Measurements from ENCODE around the gene SAP30L. TPM values are rescaled to one million over a fixed set of nuclear protein-coding genes. Genes with fewer than 3 reads are reported as not detected.

SAP30L gene
- total and polyA plus RNA-seq, 2 of the 4 experiments (the other 2 are of a cell fraction): 9.7 to 17.6 TPM

DNA sequence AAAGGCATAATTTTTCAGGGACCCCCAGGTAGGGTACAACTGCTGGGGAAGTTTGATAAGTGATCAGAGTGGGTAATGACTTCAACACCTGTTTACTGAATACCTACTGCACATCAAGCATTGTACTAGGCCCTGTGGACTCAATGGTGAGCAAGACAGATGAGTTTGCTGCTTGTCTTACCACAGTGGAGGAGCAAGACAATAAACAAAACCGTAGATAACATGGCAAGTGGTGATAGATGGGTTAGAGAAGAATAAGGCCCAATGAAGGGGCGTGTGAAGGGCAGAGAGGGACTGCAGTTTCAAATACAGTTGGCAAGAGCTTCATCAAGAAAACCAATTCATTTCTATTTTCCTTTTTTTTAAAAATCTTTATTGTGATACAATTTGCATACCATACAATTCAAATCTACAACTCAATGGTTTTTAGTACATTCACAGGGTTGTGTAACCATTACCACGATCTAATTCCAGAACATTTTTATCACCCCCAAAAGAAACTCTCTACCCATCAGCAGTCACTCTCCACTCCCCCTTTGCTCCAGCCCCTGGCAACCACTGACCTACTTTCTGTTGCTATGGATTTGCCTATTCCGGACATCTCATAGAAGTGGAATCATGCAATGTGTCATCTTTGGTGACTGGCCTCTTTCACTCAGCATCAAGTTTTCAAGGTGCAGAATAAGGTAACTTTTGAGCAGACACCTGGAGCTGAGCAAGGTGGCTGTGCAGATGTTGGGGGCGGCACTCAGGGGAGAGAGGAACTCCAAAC, 64.2 kb downstream of the SAP30L start:
- H4K5ac ChIP-seq (ENCODE audit: low read depth, low read length): no peak overlapping the region
- ChIA-PET POLR2A (ENCODE audit: unreplicated experiment) (no interaction called here), CTCF (no interaction called here)
- H4K20me1 ChIP-seq (ENCODE audit: insufficient read depth, low read length): no peaks in the 10 kb centered on the region
- no peak overlapping the region for H2AFZ ChIP-seq (replicated peaks; ENCODE audit: low read length, poor library complexity)
- H3K9me1 ChIP-seq (ENCODE audit: insufficient read depth, low read length): no peaks in the 10 kb centered on the region
- no peaks in the 10 kb centered on the region for H3K9me3 ChIP-seq (ENCODE audit: control insufficient read depth, insufficient read depth, low read length)
- no peak overlapping the region for H2AK9ac ChIP-seq (replicated peaks; ENCODE audit: low read depth, low read length, poor library complexity)
- no peak overlapping the region for H3K4me2 ChIP-seq (ENCODE audit: low read depth, low read length)
- H4K8ac ChIP-seq (ENCODE audit: low read depth in 2 of 2, low read length in 2 of 2): no peak overlapping the region
- no peak overlapping the region for H3K14ac ChIP-seq (replicated peaks; ENCODE audit: low read depth, low read length)
- intact Hi-C loops (cut with micrococcal nuclease) (no loop called here), in situ Hi-C loops (cut with MboI; ENCODE audit: low sequenced_read_pairs) (no loop called here), dilution Hi-C loops (cut with HindIII; ENCODE audit: low sequenced_read_pairs, unreplicated experiment) (no loop called here)
- H4K91ac ChIP-seq (ENCODE audit: insufficient read depth, low read depth, low read length): no peak overlapping the region
- BruUV-seq (replicated peaks): no TSS peak
- H2BK5ac ChIP-seq (ENCODE audit: low read depth, low read length, poor library complexity, severe bottlenecking): no peak overlapping the region
- no peaks in the 10 kb centered on the region for H3K36me3 ChIP-seq (ENCODE audit: control insufficient read depth, insufficient read depth, low read length)
- H3K18ac ChIP-seq (ENCODE audit: low read depth, low read length): no peak overlapping the region
- no peak overlapping the region for H2AK5ac ChIP-seq (ENCODE audit: low read depth, low read length)
- no peak overlapping the region for H3K4ac ChIP-seq (ENCODE audit: low read depth, low read length)
- ATAC-seq (ENCODE audit: low read depth) (no peak), DNase-seq (no peak)
- H2BK20ac ChIP-seq (ENCODE audit: low read depth, low read length): no peak overlapping the region
- H2BK15ac ChIP-seq (ENCODE audit: low read depth, low read length): no peak overlapping the region
- no peak overlapping the region for H3K23ac ChIP-seq (ENCODE audit: low read depth, low read length)
- no peak overlapping the region for H3K27ac ChIP-seq (ENCODE audit: insufficient read depth, low read length)
- H2BK120ac ChIP-seq (ENCODE audit: low read depth, low read length): no peak overlapping the region
- no peaks in the 10 kb centered on the region for H3K79me1 ChIP-seq (ENCODE audit: low read depth in 1 of 2, low read length in 2 of 2)
- no peak overlapping the region for H3K4me3 ChIP-seq (ENCODE audit: insufficient read depth, low read depth, low read length)
- H3K4me1 ChIP-seq (ENCODE audit: control insufficient read depth, insufficient read depth, low read length): no peaks in the 10 kb centered on the region
- no CpG with 5 or more reads among the region's 5 CpGs for WGBS, 2 experiments (ENCODE audit: extremely low coverage in 2 of 2, insufficient read length in 1 of 2)
- TF ChIP-seq RCOR1 (IDR thresholded peaks at IDR 0.05; ENCODE audit: insufficient replicate concordance, low read length) (no peak), NFE2L2 (IDR thresholded peaks at IDR 0.05; ENCODE audit: low read depth, low read length) (no peak), SMC3 (IDR thresholded peaks at IDR 0.05; ENCODE audit: low read depth, low read length) (no peak), MAZ (IDR thresholded peaks at IDR 0.05; ENCODE audit: borderline replicate concordance, low read depth, low read length) (no peak), BHLHE40 (IDR thresholded peaks at IDR 0.05; ENCODE audit: low read depth, low read length) (no peak), MAFK (IDR thresholded peaks at IDR 0.05; ENCODE audit: low read depth, low read length) (no peak), POLR2A (IDR thresholded peaks at IDR 0.05; ENCODE audit: low read depth, low read length) (no peak), RAD21 (IDR thresholded peaks at IDR 0.05; ENCODE audit: low read length) (no peak), RFX5 (IDR thresholded peaks at IDR 0.05; ENCODE audit: low read depth, low read length) (no peak), FOS (IDR thresholded peaks at IDR 0.05; ENCODE audit: low read depth, low read length) (no peak), CHD1 (IDR thresholded peaks at IDR 0.05; ENCODE audit: low read depth, low read length) (no peak), MXI1 (IDR thresholded peaks at IDR 0.05; ENCODE audit: borderline replicate concordance, low read depth, low read length) (no peak), CEBPB (IDR thresholded peaks at IDR 0.05; ENCODE audit: low read depth, low read length) (no peak)
- TF ChIP-seq, protein P1, sequence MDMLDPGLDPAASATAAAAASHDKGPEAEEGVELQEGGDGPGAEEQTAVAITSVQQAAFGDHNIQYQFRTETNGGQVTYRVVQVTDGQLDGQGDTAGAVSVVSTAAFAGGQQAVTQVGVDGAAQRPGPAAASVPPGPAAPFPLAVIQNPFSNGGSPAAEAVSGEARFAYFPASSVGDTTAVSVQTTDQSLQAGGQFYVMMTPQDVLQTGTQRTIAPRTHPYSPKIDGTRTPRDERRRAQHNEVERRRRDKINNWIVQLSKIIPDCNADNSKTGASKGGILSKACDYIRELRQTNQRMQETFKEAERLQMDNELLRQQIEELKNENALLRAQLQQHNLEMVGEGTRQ (IDR thresholded peaks at IDR 0.05; ENCODE audit: low read depth, low read length): no peak
- TF ChIP-seq, protein P2, sequence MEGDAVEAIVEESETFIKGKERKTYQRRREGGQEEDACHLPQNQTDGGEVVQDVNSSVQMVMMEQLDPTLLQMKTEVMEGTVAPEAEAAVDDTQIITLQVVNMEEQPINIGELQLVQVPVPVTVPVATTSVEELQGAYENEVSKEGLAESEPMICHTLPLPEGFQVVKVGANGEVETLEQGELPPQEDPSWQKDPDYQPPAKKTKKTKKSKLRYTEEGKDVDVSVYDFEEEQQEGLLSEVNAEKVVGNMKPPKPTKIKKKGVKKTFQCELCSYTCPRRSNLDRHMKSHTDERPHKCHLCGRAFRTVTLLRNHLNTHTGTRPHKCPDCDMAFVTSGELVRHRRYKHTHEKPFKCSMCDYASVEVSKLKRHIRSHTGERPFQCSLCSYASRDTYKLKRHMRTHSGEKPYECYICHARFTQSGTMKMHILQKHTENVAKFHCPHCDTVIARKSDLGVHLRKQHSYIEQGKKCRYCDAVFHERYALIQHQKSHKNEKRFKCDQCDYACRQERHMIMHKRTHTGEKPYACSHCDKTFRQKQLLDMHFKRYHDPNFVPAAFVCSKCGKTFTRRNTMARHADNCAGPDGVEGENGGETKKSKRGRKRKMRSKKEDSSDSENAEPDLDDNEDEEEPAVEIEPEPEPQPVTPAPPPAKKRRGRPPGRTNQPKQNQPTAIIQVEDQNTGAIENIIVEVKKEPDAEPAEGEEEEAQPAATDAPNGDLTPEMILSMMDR (conservative IDR thresholded peaks at IDR 0.05; ENCODE audit: low read depth, low read length): no peak
- TF ChIP-seq, protein P3, sequence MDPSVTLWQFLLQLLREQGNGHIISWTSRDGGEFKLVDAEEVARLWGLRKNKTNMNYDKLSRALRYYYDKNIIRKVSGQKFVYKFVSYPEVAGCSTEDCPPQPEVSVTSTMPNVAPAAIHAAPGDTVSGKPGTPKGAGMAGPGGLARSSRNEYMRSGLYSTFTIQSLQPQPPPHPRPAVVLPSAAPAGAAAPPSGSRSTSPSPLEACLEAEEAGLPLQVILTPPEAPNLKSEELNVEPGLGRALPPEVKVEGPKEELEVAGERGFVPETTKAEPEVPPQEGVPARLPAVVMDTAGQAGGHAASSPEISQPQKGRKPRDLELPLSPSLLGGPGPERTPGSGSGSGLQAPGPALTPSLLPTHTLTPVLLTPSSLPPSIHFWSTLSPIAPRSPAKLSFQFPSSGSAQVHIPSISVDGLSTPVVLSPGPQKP (IDR thresholded peaks at IDR 0.05; ENCODE audit: borderline replicate concordance, low read depth, low read length): no peak
- H3K27me3 ChIP-seq (ENCODE audit: control insufficient read depth, insufficient read depth, low read length): peaks cover 51% of the 10 kb centered on the region
- no peak overlapping the region for H3K56ac ChIP-seq (ENCODE audit: extremely low read depth, insufficient read depth, low read length)
- H3K9ac ChIP-seq (ENCODE audit: low read depth, low read length): no peak overlapping the region

All from IMR-90 (cell line).